NCI-H128 (cell line): ENCODE data around the gene CADPS.

ENCODE experiments used
- DNase-seq: peaks from one replicate; lab custom pipeline; 2025; ENCODE audit not compliant: unreplicated experiment; lab: John Stamatoyannopoulos, UW

Gene CADPS

GRCh38 chr3:62378311-62378789 is 496.9 kb downstream of the CADPS start:
- DNase-seq = no peak

DNA sequence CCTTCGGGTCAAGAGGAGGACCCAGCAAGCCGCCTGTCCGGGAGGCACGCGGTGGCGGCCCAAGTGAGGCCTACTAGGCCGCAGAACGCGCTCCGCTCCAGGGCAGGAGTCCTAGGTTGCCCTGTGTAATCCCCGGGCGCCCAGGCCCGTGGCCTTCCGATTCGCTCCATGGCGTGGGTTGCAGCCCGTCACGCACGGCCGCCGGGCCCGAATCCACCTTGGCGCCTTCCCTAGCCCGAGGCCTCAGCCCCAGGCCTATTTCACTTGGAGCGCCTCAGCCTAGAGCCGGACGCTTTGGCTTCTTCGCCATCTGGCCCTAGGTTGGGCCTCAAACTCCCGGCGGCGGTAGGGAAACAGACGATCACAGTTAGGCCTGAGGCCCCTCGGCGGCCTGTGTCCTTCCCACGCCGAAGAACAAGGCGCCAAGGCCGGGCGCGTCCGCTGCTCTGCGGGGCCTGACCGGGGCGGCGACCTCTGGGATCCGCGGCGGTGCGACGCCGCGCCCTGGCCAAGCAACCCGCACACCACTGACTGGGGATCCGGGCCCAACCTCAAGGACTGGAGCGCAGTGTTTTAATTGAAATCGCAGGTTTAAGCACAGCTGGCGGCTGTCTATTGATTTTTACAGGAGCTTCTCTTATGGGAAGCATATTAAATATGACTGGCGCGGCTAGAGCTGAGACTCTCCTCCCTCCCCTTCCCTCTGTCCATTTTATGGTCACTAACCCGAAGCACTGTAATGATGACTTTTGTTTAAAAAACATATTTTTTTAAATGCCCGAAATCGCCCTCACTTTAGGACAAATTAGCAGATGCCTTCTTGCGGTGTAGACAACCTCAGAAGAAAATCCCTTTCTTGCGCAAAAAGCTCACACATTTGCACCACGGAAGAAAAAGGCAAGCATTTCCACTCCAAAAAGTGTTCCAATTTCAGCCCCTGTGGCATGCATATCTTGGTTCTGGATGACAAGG is 498.0 kb downstream of the CADPS start:
- DNase-seq = no peak

GRCh38 chr3:62376454-62376720 is 498.8 kb downstream of the CADPS start:
- no peak for DNase-seq

DNA sequence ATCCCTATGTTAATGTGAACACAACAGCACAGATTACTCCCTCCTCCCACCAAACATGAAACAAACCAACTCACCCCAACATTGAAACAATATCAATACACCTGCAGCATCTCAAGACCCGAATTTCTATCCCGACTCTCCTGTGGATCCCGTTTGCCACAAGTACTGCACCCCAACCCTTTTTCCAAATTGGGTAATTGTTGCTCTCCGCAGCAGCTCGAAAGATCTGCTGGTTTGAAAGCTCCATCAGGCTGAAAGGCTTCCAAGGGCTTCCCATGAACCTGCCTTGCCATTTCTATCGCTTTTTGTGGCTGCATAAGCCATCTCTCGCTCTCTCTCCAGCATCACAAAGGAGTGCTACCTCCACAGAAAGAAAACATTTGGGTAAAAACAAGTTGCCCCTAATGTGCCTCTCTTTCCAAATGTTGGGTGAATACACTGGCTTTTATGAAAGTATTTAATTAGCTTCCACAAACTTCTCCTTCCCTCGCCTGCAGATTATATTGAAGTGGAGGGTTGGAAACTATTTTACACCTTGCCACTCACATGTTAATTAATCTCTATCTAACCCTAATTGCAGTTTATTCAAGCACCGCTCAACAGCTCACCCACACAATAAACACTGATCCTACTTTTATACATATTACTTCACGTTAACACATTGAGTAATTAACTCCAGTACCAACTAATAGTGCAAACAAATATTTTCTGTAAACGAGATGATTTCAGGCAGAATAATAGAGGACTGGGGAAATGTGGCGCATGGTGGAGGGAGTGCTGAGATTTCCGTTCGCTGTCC is 499.4 kb downstream of the CADPS start:
- no peak for DNase-seq

DNA sequence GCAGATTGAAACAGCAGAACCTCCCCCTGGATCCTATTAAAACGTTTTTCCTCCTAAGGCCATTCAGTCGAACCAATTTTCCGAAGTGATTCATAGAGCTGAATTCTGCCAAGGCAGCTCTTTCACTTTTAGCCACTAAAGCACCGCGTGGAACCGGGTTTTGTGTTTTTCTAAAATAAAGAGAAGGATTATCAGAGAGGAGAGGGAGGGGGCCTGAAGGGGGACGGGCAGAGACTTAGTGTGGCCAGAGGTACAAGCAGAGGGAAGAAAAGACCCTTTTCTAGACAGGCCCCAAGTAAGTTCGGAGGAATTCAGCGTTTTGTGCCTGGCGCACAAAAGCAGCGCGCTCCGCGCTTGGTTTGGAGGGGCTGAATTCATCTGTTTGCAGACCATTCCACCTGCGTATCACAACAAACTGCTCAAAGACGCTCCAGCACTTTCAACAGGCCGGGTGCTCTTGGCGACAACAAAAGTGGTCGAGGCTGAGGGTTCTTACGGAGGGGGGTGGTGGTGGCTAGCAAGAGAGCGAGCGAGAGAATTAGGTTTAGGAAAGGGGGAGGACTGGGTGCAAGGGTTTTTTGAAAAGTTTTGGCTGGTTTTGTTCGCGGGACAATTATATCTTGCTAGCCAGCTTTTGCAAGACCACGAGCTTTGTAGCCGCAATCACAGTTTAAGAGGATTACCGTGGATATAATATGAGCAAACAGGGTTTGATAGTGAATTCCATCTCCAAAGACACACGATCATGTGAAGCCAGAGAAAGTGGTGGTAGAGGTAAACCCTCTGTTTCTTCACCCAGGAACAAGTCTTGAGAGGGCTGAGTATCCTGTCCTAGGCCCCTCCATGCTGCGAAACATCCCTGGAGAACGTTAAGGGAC is 500.6 kb downstream of the CADPS start:
- DNase-seq = no peak

DNA sequence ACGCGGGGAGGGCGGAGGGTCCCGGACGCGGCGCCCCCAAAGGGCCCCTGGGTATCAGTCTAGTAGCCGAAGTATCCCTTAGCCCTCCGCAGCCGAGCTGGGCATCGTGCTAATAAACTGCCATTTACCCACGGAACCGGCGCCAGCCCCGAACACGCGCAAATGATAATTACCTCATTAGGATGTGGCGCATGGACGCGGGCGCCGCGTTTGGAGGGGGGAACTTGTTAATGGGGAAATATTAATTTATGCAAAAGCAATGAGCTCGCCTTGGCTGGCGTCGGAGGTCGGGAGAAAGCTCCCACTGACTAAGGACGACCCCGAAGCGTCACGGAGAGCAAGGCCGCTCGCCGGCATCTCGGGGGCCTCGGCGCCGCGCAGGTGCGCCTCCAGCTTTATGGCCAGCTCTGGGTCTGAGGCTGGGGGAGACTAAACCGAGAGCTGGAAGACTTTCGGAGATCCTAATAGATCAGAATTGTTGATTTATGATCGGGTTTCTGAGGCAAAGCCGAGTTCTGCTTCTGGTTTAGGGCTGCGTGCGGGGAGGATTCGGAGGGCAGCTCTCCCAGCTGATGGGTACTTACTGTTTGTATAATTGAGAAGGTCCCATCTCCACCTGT is 501.4 kb downstream of the CADPS start:
- DNase-seq = no peak

DNA sequence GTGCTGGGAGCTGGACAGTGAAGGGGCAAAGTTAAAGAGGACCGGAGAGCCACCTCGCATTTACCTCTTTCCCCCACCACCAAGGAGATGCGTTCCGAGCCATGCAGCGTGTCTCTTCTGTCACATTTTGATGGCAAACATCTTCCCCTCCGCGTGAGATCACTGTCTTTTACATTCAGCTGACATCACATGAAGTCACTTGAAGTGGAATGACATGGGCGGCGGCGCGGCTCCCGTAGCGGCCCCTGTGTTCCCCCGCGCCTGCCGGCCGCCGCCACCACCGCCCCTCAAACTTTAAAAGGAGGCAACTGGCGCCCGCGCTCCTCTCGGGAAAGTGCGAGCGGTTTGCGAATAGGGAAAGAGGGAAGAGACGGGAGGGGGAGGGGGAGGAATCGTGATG is 502.0 kb downstream of the CADPS start, which contains the start of gene FEZF2:
TSS of gene FEZF2 (minus strand) at position 336 of the 400 bp plus-strand sequence. CDS start 682 bp downstream, outside the sequence.
- DNase-seq = no peak

DNA sequence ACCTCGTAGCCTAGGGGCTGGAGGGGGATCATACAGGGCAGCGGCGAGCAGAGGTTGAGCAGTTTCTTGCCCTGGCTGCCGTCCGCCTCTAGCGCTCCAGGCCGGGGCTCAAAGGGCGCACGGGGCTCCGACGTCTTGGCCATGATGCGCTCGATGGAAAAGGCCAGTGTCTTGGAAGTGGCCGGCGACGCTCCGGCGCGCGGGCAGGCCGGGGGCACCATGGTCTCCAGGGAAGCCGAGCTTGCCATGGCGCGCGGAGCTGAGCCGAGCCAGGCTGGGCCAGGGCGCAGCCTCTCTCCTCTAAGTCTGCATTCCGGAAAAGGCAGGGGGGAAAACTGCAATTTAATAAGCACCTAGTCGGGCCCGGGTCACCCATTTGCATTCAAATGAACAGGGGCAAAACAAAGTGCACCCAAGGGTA is 502.6 kb downstream of the CADPS start:
- no peak for DNase-seq

- DNase-seq = no peak
Observed at GRCh38 chr3:62371720-62372591, 503.3 kb downstream of the CADPS start.

GRCh38 chr3:62370858-62371719 is 504.1 kb downstream of the CADPS start:
- no peak for DNase-seq

- no peak for DNase-seq
Observed at GRCh38 chr3:62370112-62370857, 504.9 kb downstream of the CADPS start.

DNA sequence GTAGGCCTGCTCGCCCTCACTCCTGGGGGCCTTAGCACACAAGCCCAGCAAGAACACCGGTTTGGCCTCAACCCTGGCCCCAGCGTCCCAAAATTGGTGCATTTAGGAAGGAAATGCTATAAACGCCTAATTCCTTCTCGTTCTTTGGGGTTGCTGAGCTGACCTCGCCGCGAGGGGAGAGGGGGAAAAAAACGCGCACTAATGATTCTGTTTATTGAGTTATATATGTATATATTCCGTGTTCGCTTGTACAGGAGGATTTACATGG is 505.8 kb downstream of the CADPS start:
- DNase-seq = no peak

DNA sequence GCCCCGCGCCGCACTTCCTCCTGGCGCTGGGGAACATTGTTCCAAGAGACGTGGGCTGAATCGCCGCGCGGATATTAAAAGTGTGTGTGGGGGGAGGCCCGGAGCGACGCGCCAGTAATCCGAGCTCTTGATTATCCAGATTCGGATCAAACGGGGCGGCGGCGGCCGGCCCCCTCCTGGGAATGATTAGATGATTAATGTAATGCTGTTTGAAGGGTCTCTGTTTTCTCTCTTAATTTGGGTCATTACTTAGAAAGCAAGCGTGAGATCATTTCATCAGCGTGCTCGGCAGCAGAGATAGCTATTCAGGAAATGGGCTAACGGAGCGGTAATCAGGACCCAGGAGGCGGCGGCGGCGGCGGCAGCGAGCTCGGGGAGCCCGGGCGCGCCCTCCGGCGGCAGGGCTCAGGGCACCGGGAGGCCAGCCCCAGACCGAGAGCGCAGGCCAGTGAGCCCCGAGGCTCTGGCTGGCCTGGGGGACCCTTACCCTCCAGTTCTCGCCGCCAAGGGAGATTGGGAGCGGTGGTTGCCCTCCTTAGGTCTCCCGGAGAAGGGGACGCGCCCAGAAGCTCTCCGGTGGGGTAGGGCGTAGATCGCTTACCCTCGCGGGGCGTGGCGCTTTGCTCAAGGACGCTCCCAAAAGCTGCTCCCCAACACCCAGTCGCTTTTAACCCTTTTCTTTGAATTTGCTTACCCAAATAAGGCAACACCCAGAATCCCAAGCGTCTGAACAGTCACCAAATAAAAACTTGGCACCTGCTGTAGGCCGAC is 506.3 kb downstream of the CADPS start:
- DNase-seq = no peak

GRCh38 chr3:62368290-62368704 is 506.9 kb downstream of the CADPS start:
- no peak for DNase-seq

DNA sequence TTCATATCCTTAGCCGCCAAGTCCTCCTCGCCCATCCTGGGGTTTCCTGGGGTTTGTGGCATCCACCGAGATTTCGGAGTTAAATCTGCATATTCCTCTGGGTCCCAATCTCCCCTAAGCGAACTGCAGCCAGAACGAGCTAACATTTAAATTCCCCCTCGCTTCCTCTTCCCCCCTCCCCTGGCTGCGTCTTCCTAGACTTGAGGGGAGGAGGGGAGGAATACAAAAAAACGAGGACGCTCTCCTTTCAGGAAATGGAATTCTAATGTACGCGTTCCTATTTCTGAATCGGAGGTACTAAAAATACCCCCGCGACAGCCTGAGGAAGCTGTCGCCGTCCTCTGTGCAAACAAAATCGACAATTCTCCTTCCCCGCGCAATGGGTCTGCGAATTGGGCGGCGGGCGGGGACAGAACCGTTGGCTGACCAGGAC is 507.4 kb downstream of the CADPS start:
- DNase-seq = no peak

DNA sequence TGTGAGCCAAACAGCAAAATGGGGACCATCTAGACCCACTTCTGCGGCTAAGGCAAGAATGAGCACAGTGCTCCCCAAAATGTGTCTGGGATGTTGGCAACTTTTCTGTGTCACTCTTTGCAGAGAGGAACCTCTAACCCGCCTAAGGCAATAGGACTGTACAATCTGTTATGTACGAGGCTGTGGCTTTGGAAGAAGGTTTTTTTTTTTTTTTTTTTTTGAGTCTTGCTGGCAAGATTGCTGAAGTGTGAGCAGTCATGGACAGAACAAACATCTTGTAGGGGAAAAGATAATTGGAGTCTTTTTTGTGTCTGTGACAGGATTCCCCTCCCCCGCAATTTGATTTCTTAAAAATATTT is 509.1 kb downstream of the CADPS start:
- DNase-seq = no peak

DNA sequence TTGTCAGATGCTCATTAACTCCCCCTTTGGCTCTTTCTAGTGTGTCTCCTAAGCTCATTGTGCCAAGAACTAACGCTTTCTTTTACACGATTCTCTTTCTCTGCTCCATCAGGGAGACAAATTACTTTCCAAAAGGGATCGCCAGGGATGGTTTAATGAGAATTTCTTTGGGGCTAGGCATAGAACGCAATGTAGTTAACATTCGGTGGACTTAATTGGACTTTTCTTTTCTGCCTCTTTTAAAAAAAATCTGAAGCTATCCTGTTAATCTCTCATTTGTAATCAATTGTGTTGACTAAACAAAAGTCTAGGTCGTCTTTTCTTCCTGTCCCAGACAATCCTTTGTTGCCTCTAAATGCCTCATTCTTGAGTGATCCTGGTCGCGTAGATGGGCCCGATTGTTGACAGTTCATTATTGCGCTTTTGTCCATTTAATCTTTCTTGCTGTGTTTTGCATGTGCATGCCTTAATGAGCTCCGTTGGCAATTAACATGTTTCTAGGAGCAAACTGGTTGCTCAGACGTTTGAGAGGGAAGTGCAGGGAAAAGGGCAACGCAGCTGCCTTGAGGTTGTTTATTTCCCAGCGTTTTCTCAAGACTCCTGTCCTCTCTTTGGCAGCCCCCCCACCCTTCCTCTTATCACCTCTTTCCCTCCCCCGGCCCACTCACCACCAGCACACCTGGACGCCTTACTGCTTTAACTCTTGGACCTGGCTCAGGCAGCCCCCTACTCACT is 509.7 kb downstream of the CADPS start:
- DNase-seq = no peak
